OCI-LY3 (cell line): Measurements from ENCODE around the gene TRAF3IP3.

Source experiments
- CTCF ChIP-seq: fragments of 200-600, 300-600 bp; sonication (generic); IDR thresholded peaks from 2 replicates; pipeline ENCODE4 v1.5.1; 2014; ENCODE audit warnings: antibody characterized with exemption, low read length, low read depth
- EZH2phosphoT487 ChIP-seq: fragments of 200-600 bp; shearing (Covaris generic); IDR thresholded peaks from 2 replicates; pipeline ENCODE4 v1.6.1; 2018; ENCODE audit warnings: antibody characterized with exemption, mixed run types, low read depth

- no peak for TF ChIP-seq CTCF
- TF ChIP-seq EZH2phosphoT487: no peak
Observed at GRCh38 chr1:209755256-209755655, 597 bp upstream of the TRAF3IP3 start.
